Stimulated activated CD8-positive, alpha-beta memory T cell treated with anti-CD3 and anti-CD28 coated beads, Interleukin-12 subunit alpha, Interleukin-12 subunit beta, amount 100 ng/mL, for 24 hours (primary cell): Measurements from ENCODE around the gene MBP.
"Not testable (repeated sequence)": the region's sequence is repeated elsewhere in the genome, so short reads cannot be mapped to it uniquely, and the experiment has no call there.

Experiments used
- DNase-seq: peaks from one replicate; pipeline ENCODE4 v3.0.0-alpha.2; 2020; ENCODE audit errors: extremely low read depth

The MBP gene

GRCh38 chr18:77005651-77006195 is 126.9 kb downstream of the MBP start:
- DNase-seq, result no peak

GRCh38 chr18:77004555-77005380 is 127.8 kb downstream of the MBP start:
- no peak for DNase-seq

DNA sequence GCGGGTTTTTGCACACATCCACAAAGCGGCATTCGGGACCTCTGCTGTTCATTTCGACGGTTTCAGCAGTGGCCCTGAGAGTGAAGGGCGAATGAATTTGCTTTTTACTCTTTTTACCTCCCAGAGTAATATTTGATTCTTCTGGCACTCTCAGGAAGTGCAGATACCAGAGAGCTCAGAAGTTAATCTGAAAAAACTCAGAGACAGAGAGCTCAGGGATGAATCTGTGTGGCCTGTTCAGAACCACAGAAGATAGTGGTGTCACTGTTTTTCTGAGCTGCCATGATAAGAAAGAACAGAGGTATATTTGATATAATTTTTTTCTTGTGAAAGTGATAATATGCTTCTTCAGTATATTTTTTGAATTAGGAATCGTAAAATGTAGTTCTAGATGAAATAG is 129.3 kb downstream of the MBP start:
- DNase-seq, result no peak

GRCh38 chr18:77002496-77002895 is 130.1 kb downstream of the MBP start:
- DNase-seq, result no peak

DNA sequence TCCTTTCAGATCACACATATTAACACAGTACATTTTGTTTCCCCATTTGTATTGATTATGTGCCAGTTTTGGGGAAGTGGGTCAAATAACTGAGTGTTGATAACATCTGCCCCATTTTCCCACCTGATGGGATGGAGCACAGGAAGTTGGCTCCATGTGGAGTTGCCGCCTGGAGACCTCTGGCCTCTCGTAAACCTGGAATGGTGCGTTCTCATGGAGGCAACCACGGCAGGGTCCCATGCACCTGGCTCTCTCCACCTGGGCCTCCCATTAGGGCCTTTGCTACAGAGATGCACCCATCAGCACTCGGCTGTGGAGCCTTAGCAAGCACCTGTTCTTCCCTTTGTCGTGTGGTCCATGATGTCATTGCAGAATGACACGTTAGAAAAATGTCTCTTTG is 130.6 kb downstream of the MBP start:
- DNase-seq, result no peak

DNA sequence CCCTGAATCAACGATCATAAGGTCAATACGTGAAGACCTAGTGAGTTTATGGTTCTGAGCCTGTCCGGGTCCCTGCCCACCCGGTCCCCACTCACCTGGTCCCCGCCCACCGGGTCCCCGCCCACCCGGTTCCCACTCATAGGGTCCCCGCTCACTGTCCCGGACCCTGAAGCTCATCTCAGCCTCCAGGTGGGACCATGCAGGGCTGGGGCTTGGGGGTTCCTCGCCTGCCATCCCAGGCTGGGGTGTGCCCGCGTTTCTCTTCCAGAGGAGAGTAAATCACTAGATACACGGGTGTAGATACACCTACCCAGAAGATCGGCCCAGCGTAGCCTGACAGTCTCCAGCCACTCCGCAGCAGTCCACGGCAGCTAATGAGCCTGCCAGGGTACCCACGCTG is 131.5 kb downstream of the MBP start:
- no peak for DNase-seq

- no peak for DNase-seq
Measured at GRCh38 chr18:77000527-77000926, 132.1 kb downstream of the MBP start.

- DNase-seq, result no peak
Measured at GRCh38 chr18:76999077-76999476, 133.5 kb downstream of the MBP start.

- DNase-seq, result no peak
Measured at GRCh38 chr18:76997951-76998808, 134.4 kb downstream of the MBP start.

GRCh38 chr18:76996429-76996828 is 136.2 kb downstream of the MBP start:
- DNase-seq, result no peak

DNA sequence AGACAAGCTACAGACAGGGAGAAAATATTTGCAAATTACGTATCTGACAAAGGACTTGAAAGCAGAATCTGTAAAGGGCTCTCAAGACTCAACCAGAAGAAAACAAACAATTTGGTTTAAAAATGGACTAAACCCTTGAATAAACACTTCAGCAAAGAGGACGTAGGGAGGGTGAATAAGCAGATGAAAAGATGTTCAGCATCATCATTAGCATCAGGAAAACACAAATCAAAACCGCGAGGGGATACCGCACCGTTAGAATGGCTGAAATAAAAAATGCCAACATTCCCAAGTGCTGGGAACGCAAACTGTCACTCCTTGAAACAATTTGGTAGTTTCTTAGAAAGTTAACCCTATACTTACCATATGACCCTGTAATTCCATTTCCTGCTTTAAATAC is 136.7 kb downstream of the MBP start:
- DNase-seq, result no peak

GRCh38 chr18:76994086-76994654 is 138.4 kb downstream of the MBP start:
- no peak for DNase-seq

DNA sequence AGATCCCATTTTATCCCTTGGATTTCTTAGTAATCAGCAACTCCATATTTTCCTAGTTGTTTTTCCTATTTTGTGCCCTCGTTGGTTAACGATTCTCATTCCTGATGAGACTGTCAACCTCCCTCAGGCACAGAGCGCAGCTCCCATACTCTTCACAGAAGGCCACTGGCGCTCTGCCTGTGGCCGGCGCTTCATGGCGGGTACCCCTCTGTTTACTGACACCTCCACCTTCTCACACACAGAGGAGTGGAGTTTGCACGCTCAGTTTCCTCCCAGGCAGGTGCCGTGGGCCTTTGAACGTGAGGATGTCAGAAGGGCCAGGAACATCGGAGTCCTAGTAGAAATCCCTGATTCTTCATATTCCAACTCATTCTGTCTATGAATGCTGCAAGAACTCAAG is 139.0 kb downstream of the MBP start:
- no peak for DNase-seq

GRCh38 chr18:76993085-76993382 is 139.5 kb downstream of the MBP start:
- no peak for DNase-seq

DNA sequence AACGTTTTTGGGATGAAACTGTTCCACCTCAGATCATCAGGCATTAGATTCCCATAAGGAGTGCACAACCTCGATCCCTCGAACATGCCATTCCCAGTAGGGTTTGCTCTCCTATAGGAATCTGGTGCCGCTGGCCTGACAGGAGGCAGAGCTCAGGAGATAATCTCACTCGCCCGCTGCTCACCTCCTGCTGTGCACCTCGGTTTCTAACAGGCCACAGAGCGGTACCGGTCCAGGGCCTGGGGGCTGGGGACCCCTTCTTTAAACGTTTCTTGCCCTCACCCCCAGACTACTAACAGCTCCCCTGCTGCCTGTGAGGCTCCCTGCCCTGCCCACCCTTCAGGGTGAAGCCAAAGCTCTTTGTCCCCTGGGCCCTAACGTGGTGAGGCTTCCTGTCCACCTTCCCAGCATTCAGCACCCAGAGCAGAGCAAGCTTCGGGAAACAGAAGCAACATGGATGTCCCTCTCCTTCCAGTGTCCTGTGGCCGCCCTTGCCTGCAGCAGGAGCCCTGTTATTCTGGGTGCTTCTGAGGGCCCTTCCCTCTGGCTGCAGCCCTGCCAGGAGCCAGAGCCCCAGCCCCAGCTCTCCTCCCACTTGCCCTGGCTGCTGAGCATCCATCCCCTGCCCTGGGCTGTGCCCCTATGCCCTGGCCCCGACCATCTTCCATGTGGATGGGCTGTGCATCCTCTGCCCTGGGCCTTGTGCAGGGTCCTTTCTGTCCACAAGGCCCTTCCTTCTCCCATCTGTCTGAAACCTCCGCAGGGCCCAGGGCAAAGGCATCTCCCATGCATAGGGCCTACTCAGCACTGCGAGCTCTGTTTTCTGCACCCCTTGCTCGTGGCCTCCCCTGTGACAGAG is 140.1 kb downstream of the MBP start:
- no peak for DNase-seq

- no peak for DNase-seq
Measured at GRCh38 chr18:76991021-76991688, 141.4 kb downstream of the MBP start.

DNA sequence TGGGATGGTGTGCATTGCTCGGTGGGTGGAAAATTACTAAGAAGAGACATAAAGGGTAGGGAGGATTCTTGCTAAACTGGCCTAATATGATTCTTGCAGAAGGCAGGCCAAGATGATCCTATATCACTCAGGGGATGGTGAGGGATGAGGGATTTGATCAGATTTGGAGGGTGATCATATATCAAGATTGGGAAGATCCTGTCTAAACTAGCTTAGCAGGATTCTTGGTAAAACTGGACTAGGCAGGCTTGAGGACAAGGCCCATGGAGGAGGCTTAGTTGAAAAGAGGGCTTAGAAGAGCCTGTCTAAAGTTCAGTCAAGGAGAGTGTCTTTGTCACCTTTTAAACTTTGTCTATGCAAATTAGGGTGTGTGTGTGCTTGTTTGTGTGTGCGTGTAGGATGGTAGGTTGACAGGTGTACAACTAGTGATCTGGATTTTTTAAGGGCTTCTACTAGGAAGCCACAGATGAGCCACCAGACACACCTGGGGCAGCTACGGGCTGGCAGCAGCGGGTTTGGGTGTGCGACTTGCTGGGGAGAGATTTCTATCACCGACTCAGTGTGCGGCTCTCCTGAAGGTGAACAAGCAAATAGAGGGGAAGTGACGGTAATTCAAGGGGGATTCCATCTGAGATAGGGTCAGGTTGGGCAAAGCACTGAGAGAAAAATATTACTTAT is 142.1 kb downstream of the MBP start:
- not testable (repeated sequence) for DNase-seq

- no peak for DNase-seq
Measured at GRCh38 chr18:76989647-76990190, 142.9 kb downstream of the MBP start.

DNA sequence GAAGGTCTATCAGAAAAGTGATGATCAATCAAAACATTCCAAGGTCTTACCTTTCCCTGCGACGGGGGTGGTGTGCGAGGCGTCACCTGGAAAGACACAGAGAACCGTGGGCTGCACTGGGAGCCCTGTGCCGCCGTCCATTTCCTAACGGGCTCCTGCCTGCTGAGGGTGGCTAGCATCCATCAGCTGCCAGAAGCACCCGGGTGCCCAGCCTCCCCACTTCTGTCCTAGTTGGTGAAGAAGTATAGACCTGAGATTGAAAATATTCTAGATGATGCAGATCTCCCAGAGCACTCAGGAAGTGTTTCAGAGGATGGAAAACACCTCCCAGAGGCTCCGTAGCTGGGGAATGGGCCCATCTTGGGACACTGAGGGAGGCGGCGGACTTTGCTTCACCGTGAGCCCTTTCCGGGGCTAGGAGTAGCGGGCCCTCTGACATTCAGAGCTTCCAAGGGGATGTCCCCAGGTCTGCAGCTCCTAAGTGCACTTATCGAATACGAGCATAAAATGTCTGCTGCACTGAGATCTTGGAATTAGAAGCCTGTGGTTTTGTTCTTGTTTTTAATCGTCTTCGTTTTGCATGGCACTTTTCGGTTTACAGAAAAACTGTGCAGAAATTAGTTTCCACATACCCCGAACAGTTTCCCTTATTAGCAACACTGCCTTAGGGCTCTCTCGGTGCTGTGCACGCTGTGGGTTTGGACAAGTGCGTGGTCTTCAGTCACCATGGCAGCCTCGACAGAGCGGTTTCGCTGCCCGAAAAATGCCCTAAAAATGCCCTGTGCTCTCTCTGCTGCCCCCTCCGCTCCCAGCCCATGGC is 143.5 kb downstream of the MBP start:
- DNase-seq, result no peak
